Activated naive CD4-positive, alpha-beta T cell treated with anti-CD3 and anti-CD28 coated beads, Interleukin-2, amount 50 U/mL, for 16 hours (primary cell): ENCODE data around the gene CENPO.

Experiments
- DNase-seq: peaks from one replicate; pipeline ENCODE4 v3.0.0-alpha.2; 2020

CENPO gene, protein sequence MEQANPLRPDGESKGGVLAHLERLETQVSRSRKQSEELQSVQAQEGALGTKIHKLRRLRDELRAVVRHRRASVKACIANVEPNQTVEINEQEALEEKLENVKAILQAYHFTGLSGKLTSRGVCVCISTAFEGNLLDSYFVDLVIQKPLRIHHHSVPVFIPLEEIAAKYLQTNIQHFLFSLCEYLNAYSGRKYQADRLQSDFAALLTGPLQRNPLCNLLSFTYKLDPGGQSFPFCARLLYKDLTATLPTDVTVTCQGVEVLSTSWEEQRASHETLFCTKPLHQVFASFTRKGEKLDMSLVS

DNA sequence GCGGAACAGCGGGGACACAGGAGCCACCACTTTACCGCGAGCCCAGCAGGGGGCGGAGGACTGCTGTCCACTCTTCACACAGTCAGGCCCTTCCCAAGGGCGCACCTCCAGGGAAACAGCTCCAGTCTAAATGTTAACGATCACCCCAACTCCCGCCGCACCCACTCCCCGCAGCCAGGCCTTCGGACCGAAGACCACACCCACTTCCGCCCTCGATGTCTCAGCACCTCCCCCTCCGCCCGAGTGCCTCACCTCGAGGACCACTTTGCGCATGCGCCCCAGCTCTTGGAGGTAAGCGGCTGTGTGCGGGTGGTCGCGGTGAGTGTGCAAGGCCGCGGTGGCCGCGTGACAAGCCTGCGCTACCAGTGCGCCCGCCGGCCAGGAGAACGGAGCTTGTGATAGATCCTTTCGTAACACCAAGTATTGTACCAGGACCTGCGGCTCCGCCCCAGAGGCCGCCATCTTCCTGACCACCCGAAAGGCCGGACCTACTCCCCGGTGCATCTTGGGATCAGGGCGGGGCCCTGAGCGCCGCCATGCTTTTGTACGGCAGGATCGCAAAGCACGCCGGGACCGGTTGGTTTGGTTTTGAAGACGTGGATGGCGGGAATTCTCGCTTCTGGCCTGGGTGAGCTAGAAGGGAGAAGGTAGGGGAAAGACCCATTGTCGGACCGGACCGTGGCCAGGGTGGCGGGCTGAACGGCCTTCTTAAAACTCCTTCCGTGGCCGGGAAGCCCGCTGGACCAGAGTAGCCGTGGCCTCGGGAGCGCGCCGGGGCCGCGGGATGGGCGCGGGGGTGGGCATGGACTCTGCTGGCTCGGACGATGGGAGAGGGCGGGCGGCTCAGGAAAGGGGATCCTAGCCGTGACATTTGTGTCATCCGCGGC lies at the start of gene CENPO, which contains the start of gene PTRHD1:
CENPO (plus strand) TSS at position 552 of the 887 bp plus-strand sequence. CDS start 495 bp downstream, outside the sequence.
PTRHD1 (minus strand) TSS at position 518 of the 887 bp plus-strand sequence; CDS start at position 504, 14 bp downstream.
- peak; percentile 94 for DNase-seq

DNA sequence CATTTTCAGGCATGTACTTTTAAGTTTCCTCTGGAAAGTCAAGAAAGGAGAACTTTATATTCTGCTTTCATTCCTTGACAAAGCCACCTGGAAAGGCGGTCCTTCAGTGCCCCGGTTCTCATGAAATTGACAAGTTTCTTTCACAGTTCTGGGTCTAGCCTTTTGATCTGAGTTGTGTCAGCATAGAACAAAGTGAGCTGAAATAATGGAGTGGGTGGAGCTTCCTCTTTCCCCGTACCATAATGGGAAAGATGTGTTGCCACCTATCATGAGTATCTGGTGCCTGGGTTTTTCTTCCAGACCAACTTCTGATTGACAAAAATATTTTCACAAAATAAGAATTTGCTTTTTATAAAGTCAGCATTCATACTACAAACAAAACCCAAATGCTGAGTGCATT lies 49.3 kb upstream of the CENPO start:
- no peak for DNase-seq

DNA sequence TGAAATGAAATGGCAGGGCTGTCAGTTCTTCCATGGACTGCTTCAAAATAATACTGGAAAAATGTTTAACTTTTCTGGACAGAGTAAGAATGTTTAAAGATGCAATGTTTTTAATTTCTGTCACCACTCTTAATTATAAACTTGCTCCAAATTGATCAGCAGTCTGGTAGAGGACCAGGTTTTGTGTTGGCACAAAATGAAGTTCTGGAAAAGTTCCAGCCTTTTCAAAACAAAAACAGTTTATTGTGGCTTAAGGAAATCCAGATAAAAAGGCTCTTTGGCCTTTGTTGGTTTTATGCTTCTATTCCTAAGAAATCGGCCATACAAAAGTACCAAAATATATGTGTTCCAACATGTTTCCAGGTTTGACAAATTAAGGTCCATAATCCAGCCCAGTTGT lies 48.9 kb upstream of the CENPO start:
- DNase-seq = no peak

DNA sequence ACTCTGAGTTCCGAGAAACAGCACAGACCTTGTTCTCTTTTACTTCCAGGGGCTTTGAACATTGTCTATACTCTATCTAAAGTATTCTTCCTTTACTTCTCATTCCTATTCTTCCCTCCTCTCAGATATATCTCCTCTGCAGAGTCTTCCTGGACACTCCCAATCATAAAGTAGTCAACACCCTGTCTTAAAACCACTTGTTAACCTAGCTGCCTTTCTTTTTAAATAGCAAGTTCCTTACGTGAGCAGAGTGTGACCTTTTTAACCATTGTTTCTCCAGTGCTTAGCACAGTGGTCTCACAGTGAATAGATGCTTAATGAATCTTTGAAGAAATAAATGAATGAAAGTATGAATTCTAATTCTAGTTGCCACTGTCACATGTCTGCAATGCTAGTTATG lies 47.4 kb upstream of the CENPO start:
- DNase-seq = no peak

DNA sequence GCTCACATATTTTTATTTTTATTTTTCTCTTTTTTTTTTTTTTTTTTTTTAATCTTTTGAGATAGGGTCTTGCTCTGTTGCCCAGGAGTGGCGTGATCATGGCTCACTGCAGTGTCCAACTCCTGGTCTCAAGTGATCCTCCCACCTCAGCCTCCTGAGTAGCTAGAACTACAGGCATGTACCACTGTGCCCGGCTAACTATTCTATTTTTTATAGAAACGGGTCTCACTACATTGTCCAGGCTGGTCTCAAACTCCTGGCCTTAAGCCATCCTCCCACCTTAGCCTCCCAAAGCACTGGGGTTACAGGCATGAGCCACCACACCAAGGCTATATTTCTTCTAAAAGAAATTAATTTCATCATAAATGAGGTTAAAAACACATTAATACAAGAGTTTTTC lies 45.9 kb upstream of the CENPO start:
- no peak for DNase-seq

DNA sequence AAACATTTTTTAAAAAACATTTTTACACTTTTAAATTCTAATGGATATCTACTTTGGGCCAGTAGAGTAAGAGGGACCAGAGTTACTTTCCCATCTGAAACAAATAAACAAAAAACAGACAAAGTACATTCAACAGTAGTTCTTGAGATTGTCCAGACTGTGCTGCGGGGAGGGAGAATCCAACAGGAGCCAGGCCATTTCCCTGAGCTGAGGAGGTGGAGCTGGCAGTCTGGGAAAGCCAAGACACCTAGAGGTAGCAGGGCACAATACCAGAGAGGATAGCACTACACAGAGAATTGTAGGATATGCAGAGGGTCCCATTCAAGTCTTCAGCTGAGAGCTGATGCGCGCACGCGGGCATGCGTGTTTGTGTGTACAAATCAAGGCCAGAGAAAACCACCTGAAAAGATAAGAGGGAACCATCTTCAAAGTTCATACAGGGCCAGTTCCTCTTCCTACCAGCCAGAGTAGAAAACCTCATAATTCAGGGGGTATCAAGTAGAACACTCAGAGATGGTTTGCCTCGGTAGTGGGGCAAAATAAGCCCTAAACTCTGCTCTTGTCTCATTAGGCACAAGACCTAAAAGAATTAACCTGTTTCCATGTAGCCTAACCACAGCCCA lies 44.0 kb upstream of the CENPO start:
- no peak for DNase-seq

DNA sequence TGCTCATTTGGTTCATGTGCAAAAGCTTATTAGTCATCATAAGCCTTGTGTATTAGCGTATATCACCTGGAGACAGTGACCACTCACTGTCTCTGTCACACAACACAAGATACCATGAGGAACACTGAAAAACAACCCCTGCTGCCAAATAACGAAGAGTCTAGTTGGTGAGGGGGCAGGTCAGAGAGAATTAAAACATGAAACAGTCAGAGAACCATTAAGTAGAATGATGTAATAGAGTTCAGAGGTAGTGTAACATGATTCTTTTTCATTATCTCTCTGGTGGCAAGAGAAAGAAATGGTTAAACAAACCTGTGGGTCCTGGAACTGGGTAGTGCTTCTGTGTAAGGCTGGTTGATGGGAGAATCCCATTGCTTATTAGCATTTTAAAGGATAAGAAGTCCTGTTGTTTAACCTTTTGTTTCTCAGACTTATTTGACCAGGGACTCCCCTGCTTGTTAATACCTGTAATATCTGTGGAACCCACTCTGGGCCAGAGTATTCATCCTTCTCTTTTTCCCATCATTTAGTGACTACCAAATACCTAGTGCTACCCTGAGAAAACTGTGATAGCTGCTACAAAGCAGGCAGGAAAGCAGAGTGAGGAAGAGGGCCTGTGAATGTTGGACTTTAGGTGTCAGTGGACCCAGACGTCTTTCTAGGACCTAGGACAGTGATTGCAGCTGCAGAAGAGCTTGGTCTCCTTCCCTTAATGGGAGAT lies 38.1 kb upstream of the CENPO start:
- no peak for DNase-seq

DNA sequence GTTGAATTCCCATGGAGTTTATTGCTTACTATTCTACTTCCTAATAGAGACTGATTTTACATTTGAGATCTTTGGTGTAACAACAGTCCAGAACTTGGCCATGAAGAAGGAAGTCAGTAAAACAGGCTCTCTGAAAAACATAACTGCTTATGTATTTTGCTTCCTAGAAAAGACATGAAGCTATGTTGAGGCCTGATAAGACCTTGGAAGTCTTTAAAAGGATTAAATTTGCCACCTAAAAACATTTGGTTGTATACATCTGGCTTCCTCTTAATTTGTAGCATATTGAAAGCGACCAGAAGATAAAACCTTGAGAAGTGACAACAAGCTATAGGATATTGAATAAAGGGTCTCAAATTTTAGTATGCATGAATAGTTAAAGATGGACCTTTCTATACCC lies 36.4 kb upstream of the CENPO start:
- no peak for DNase-seq

DNA sequence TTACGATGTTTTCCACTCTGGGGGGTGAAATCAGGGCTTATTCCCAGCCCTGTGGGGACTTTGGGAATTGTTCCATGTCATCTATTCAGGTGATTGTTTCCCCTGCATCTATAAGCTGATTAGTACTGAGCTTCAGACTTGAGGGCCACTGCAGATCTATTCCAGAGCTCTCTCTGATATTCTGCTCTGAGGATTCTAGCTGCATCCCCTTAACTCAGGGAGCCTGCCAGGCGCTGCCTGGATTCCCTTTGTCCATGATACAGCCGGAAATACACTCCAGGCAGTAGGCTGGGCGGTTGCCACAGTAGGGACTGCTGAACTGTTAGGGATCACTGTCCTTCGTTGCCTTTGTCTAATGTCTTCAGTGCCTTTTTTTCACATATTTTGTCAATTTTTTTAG lies 31.4 kb upstream of the CENPO start:
- DNase-seq = no peak

DNA sequence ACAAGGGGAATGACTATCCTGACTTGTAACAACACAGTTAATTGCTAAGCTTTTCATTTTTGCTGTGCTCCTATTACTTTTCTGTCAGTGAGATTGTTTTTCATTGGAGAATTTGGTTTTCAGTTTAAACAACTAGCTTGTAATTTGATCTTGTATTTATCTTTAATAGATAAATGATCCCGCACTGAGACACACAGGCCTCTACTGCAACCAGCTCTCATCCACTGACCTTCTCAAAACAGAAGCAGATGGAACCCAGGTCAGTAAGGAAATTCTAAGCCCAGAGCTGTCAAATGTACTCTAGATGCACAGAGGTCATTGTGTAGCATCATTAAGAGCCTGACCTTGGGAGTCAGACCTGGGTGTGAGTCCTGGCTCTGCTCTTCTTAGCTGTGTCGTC lies 30.7 kb upstream of the CENPO start:
- DNase-seq = no peak

DNA sequence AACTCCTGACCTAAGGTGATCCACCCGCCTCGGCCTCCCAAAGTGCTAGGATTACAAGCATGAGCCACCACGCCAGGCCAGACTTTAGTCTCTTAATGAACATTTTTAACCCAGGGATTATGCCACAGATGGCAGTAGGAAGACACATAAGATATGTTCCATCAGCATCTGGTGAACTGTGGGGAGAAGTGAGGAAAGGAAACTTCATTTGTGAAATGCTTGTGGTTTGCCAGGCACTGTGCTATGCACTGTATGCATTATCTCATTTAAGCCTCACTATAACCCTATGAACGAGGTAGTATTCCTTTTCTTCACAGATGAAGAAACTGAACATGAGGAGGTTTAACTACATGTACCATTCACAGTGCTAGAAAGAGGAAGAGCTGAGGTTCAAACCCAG lies 29.4 kb upstream of the CENPO start:
- DNase-seq = no peak

DNA sequence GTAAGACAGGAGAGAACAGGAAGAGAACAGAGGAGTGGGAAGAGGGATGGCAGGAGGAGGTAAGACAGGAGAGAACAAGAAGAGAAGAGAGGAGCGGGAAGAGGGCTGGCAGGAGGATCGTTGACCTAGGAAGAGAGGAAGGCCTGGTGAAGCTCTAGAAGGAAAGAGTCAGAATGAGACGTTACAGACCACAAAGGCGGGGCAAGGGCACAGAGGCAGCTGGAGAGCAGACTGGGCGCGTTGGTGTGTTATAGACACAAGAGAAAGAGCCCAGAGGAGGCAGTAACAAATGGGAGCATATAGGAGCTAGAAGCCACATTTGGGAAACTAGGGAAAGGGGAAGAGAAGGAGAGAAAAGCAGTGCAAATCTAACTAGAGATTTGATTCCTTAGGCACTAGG lies 26.6 kb upstream of the CENPO start:
- DNase-seq = no peak

DNA sequence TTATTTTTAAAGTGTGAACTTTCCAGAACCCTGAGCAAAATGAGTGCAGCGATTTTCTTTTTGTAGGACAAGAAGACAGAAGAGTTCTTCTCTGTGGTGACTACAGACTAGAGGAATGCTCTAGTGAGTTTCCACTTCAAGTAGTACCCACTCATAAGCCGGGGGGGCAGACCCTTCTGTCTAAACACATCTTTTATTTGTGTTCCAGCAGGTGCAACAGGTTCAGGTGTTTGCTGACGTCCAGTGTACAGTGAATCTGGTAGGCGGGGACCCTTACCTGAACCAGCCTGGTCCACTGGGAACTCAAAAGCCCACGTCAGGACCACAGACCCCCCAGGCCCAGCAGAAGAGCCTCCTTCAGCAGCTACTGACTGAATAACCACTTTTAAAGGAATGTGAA lies 25.2 kb upstream of the CENPO start:
- DNase-seq = no peak

DNA sequence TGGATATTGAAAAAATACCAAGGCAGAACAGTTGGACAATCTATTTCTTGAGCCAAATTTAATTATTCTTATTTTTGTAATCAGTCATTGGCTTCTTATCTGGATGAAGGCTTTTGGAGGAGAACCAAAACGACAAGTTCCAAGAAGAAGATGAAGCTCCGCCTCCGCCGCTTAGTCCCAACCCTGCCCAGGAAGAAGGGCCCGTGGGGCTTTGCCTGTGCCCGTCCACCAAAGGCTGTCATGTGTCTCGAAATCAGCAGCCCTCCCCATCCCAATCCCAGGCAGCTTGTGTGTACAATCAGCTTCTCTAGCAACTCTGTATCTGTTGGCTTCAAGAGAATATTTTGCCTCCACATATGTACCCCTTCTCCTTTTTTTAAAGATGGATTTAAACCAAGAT lies 24.6 kb upstream of the CENPO start:
- DNase-seq = no peak

DNA sequence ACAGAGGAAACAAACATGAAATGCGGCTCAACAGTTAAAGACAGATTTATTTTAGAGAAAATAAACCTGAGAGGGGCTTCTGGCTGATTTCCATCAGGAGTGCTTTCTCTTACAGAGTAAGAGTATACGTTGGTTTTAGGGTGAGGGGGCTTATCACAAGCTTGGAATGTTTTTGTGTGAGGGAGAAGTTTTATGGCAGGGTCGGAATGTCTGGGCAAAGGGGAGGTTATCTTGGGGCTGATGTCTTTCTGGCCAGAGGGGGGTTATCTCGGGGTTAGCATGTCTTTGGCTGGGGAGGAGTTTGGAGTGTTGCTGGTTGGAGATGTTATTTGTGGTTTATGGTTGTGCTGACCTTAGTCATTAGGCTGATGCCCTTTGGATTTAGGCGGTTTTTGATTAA lies 22.2 kb upstream of the CENPO start:
- no peak for DNase-seq

DNA sequence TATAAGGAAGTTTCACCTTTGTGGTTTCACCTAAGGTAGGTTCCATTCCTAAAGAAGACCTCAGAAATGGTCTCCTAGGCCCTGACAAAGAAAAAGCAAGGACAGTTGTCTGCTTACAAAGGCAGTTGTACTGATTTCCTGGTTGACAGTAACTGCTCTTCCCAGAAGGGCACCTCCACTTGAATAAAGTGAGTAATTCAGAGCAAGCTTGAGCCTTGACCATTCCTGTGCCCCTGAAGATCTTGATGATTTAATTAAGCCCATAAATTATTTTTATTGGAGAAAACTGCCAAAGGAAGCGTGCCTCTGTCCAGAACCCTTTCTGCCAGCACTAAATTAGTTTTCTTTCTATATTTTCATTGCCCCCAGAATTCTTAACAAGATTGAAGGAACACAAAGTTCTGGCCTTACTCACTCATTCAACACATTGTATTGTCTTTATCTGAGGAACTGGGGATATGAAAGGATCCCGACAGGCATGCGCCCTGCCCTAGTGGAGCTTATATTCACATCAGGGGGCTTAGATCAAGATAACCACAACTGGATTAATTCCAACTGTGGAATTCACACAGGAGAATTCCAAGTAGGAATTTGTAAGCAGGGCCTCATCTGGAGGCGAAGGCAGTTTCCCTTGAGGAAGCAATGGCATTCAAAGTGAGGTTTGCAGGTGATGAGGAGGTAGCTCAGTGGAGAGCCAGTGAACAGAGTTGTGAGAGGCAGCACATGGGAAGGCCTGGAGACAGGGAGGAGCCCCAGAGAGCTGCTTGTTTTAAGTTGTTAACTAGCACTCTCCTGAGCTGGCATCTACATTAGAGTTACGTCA lies 21.2 kb upstream of the CENPO start:
- DNase-seq = no peak

DNA sequence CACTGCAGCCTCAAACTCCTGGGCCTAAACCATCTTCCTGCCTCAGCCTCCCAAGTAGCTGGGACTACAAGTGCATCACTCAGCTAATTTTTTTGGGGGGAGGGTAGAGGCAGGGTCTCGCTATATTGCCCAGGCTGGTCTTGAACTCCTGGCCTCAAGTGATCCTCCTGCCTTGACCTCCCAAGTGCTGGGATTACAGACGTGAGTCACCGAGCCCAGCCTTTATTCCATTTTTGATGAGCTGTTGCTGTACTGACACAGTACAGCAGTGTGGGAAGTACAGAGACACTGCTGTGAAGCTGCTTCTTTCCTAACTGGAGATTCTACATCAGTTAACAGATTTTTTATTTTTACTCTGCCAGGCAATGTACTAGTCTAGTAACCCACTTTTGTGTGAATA lies 18.9 kb upstream of the CENPO start:
- DNase-seq = no peak

DNA sequence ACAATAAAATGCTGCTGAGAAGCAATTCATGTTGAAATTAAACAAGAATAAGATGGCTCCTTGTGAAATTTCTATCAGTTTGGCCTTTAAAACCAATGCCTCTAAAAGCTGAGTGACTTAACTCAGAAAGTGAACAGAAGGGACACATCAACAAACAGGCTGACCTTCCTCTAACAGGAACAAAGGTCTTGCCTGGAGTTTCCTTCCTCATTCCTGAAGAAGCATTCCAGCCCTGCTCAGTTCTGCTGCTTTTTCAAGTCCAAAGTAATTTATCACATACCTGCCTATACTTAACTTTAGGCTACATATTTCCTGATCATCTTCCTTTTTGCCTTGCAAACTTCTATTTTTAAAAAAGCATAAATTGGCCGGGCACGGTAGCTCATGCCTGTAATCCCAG lies 14.1 kb upstream of the CENPO start:
- no peak for DNase-seq

DNA sequence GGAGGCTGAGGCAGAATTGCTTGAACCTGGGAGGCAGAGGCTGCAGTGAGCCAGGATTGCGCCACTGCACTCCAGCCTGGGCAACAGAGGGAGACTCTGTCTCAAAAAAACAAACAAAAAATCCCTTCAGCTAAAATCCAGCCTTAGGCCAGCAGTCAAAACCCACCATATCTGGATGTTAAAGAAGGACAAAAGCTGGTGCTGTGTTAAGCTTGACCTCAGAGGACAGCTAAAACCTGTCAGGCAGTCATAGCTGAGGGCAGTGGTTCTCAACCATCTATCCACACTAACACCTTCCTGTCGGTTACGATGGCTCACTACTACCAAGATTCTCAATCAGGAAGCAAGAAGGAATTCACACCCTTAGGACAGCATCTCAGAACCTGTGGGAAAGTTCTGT lies 9.6 kb upstream of the CENPO start:
- DNase-seq = no peak

DNA sequence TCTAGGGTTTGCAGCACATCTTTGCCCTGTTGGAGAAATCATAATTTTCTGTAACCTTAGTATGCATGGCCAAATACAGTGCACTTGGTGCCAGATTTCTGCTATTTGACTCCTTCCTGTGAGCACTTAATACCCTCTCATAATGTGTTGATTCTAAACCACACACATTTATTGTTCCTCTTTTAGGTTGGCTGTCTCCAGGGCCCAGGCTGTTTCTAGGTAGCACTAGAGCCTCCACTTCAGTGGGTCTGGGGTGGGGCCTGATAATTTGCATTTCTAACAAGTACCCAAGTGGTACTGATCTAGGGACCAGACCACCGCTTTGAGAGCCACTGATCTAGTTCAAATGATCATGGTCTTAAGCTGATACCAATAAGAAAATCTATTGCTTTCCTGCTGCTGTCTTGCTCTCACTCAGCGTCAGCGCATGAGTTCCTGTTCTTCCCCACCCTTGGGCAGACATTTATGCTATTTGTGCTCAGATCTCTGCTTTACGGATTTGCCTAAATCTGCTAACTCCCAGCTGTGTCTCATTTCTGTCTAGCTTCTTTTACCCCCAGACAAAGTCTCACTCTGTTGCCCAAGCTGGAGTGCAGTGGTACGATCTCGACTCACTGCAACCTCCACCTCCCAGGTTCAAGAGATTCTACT lies 7.4 kb upstream of the CENPO start:
- no peak for DNase-seq

DNA sequence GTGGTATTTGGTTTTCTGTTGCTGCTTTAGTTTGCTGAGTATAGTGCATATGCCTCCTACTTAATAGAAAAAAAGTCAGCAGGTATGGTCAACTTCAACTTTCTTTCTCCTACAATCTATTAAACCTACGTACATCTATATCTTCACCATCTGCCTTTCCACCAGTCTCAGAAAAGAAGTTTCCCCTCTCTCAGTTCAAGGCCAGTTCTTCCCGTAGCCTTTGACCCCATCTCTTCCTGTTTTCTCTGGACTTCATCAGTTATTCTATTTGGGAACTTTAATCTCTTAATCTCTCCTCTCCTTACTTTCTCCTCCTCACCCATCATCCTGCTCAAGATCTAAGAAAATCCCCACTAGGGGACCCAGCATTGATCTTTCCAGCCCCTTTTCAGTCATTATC lies 5.7 kb upstream of the CENPO start:
- DNase-seq = no peak

DNA sequence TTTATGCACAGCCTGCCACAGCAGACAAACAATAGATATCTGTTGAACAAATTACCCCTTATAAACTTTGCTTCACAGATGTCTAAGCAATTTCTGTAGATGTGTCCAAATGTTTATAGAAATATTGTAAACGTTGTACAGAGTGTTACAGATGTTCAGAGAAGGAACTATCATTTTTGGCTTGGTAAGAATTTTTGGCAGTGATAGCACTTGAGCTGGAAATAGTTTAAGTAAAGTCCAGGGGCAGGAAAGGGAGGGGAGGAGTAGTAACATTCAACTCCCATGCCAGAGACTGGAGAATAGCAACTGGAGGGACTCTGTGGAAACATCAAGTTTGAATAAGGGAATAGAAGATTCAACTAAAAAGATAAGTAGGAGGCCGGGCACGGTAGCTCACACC lies 4.4 kb upstream of the CENPO start:
- DNase-seq = no peak
